GM18951 (cell line): ENCODE measurements around the gene QSOX2.

Source experiments
- POLR2A ChIP-seq: IDR thresholded peaks from 4 replicates; pipeline ENCODE4 v1.6.1; 2011; ENCODE audit warnings: mild to moderate bottlenecking; ENCODE audit not compliant: insufficient read length, insufficient read depth; ENCODE audit errors: extremely low read depth
- in situ Hi-C: fragments of 300-500 bp; cut with MboI; formaldehyde crosslinking; loops from one replicate; pipeline ENCODE4 v1.12.0; 2022; ENCODE audit warnings: low sequenced_read_pairs, mixed read lengths, inconsistent platforms; ENCODE audit not compliant: unreplicated experiment

QSOX2 gene

DNA sequence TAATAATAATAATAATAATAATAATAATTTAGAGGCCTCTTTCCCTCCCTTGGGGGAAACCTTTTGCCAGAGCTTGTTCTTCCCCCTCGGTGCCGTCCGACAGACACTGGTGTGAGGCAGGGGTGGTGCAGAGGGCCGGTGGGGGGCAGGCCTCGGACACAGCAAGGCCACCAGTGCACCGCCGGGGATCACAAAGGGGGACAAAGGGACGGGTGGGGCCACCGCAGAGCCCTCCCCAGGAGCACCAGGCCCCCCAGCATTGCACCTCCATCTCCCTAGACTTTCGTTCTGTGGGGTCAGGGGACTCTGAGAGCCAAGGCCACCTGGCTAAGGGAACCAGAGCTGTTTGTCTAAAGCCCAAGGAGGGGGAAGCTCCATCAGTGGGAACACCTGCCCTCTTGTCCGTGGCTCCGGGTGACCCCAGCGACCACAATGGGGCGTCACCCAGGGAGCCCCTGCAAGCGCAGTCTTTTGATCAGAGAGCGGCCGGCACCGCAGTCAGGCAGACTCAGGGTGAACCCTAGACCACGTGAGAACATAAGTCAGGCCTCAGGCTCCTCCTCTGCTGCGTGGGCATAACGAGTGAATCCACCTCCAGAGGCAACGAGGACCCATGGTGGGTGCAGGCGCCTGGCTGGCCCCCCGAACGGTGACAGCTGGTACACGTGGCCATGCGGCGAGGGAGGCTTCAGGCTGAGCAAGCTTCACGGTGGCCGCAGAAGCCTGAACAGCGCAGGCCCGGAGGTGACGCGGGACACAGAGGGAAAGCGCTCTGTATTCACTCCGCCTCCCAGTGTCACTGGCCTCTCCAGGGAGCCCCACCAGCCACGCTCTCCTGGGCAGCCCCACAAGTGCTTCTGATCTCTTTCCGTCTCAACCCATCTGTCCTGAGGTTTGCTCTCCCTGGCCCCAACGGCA lies 12.0 kb upstream of the QSOX2 start:
- no peak for TF ChIP-seq POLR2A
- in situ Hi-C loops = loop anchor here (25.0 kb wide), 1 partner anchor 95 kb away; no protein-coding TSS in a partner anchor

DNA sequence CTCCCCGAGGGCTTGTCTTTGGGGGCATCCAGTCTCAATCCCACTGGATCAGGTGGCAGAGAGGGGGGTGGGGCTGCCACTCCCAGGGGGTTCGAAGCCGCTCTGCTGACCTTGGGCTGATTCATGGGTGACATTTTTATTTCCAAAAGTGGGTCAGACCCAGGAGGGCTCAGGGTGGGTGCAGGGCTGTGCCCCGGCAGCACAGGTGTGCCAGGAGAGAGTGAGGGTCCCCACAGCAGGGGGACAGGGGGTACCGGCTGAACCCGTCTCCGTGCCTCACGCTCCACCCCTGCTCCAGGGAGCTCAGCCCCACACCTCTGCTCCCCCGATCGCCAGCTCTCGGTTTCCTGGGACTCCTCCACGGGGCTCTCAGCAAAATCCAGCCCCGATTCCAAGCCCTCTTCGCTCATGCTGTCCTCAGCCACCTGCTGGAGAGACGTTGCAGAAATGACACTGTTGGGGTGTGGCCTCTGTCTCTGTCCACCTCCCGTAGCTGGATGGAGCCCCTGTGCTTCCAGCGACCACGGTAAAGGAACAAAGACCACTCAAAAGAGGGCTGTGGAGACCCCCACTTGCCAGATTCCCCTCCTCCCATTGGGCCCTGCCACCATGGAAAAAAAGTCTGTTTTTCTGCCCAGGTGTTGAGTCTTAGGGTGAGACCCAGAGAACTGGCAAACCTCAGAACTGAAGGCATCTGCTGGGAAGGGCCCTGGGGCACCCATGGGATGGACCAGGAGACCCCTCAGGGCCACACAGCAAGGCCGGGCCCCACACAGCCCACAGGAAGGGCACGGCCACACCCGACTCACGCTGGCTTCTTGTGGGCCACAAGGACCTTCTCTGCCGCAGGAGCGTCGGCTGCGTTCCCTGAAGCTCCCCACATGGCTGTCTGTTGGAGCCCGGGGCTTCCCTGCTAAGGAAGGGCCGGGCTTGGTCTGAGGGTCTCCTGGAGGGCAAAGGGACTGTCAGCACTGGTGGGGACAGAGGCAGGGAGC lies 10.6 kb upstream of the QSOX2 start:
- in situ Hi-C loops = loop anchor here (25.0 kb wide), 1 partner anchor 94 kb away; no protein-coding TSS in a partner anchor
- TF ChIP-seq POLR2A = no peak

DNA sequence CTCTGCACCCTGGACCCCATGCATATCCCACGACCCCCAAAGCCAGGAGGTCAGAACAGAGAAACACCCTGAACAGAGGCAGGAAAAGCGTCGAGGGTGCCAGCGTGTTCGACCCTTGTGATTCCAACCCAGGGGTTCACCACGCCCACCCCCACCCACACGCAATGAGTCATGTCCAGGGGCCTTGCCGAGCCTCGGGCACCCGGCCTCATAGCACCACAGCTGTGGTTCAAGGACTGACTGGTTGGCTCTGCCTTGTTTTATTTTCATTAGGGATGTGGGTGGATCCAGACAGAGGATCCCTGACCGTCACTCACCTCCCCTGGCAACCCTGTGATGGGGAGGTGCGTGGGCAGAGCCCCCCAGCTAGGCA lies 9.5 kb upstream of the QSOX2 start:
- in situ Hi-C loops = loop anchor here (25.0 kb wide), 1 partner anchor 93 kb away; no protein-coding TSS in a partner anchor
- no peak for TF ChIP-seq POLR2A

DNA sequence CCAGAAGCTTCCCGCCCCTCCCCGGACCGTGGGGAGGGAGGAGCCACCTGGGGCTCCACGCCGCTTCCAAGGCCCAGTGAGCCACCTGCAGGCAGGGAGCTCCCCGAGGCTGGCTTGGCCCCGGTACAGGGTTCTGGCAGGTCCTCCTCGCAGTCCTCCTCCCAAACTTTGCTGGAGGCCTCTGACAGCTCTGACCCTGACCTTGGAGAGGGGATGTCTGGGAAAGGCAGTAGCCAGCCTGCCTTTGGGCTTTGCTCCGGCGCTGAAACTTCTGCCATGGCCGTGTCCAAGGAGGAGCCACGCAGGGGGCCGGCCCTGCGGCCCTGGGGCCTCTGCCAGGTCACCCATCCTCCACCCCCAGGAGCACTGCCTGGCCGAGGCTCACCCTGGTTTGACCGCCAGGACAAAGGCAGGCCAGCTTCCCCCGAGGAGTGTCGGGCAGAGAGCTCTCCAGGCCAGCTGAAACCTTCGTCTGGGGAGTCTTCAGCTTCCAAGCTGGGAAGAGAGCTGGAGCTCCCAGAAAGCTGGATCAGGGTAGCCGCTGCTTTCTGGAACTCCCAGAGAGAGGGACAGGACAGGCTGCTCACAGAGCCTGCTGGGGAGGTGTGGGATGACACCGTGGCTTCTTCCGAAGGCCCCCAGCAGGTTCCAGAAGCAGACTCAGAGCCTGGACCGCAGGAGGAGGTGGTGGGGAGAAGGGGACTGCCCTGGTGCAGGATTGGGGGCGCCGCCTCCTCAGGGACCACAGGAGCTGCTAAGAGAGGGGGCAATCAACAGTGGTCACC lies 9.0 kb upstream of the QSOX2 start:
- in situ Hi-C loops = loop anchor here (25.0 kb wide), 1 partner anchor 92 kb away; no protein-coding TSS in a partner anchor
- no peak for TF ChIP-seq POLR2A

DNA sequence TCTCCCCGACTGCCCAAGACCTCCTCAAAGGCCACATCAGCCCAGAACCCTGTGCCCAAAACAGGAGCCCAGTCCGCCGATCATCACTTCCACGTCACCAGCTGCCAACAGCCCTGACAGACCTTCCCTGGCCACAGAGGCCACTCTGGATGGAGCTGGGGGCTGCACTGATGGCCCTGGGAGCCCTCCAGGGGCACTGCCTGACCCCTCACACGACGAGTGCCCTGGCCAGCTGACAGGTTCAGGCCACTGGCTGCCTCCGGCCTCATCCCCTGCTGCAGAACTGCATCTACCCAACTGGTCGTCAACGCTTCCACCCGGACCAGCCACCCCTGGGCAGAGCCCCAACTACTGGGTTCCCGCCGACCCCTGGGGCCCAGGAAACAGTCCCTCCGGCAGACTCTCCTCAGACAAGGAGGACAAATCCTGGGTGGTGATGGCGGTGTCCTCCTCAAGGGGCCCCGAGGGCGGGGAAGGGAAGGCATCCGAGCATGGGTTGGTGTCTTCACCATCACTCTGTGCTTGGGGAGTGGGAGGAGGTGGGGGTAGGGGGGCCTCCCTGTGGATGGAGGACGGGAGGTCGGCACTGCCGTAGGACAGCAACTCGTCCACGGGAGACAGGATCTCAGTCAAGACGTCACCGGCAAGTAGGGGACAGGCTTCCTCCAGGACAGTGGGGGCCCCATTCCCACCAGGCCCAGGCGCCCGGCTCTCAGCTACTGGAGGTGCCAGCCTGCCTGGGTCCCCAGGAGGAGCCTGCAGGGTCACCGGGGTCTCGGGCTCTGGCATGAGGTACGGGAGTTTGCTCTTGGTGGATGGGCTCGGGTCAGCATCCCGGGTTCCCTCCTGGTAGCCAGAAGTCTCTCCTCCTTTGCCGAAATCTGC lies 7.9 kb upstream of the QSOX2 start:
- in situ Hi-C loops = loop anchor here (25.0 kb wide), 1 partner anchor 91 kb away; no protein-coding TSS in a partner anchor

DNA sequence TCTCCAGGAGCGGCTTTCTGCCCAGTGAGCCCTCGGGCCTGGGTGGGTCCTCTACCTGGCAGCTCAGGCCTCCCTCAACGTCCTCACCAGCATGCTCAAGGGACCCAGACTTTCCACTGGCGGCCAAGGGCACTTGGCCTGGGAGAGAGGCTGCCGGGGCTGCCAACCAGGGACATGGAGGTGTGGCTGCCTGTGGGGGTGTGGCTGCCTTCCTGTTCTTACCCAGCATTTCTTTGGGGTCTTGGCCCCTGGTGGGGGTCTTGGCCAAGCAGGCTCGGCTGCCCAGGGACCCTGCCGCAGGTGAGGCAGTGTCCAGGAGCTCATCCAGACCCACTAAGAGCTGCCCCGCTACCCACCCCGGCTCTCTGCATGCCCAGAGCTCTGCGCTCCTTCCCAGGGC lies 7.2 kb upstream of the QSOX2 start:
- TF ChIP-seq POLR2A = no peak
- in situ Hi-C loops = loop anchor here (25.0 kb wide), 1 partner anchor 91 kb away; no protein-coding TSS in a partner anchor

More for the DNA sequence above, 7.9 kb upstream of the QSOX2 start:
- no peak for TF ChIP-seq POLR2A

DNA sequence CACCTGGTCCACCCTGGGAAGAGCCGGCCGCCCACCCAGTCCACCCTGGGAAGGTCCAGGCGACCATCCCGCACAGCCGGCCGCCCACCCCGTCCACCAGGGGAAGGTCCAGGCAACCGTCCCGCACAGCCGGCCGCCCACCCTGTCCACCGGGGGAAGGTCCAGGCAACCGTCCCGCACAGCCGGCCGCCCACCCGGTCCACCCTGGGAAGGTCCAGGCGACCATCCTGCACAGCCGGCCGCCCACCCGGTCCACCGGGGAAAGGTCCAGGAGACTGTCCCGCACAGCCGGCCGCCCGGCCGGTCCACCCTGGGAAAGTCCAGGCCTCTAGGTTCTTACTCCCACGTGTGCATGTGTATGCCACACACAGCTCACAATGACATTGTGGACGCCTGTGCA lies 6.7 kb upstream of the QSOX2 start:
- TF ChIP-seq POLR2A = no peak

DNA sequence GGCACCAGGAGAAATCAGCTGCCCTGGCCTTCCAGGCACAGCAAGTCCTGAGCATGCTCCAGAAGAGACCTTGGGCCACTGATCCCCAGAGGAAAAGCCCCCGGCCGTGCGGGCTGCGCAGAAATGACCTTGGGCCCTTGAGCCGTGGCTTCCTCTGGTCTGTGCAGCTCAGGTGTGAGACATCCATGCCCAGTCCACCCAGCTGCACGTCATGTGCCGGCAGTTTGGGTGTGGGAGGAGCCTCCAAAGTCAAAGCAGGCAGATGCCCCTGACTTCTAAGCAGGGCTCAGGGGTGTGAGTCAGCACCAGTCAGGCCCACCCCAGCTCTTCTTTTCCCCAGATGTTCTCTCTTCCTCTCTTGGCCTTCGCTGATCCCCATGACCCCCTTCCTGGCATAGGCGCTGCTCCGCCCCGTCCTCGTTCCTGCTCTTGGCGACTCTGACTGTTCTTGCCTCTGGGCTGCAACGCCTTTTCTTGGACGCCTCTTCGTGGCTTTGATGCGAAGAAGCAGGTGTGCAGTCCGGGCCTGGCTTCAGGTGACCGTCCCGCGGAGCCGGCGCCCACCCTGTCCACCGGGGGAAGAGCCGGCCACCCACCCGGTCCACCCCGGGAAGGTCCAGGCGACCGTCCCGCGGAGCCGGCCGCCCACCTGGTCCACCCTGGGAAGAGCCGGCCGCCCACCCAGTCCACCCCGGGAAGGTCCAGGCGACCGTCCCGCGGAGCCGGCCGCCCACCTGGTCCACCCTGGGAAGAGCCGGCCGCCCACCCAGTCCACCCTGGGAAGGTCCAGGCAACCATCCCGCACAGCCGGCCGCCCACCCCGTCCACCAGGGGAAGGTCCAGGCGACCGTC lies 5.9 kb upstream of the QSOX2 start:
- in situ Hi-C loops = loop anchor here (25.0 kb wide), 1 partner anchor 89 kb away; no protein-coding TSS in a partner anchor
- TF ChIP-seq POLR2A = no peak

More for the DNA sequence above, 6.7 kb upstream of the QSOX2 start:
- in situ Hi-C loops = loop anchor here (25.0 kb wide), 1 partner anchor 90 kb away; no protein-coding TSS in a partner anchor

DNA sequence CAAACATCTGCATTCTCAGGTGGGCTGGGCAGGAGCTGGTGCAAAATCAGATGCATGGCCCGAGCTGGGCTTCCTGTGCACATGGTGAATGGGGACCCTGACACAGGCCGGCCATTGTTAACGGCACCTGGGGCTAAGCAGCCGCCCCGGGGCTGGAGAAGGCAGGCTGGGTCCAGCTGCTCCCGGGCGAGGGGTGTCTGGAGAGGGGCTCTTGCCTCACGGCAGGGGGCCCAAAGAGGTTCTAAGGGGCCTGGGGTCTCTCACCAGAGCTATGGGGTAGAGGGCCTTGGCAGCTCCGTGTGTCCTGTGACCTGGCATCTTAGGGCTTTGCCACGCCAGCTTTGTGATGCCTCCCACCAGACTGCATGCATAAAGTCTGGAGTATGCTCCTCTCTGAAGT lies 5.1 kb upstream of the QSOX2 start:
- in situ Hi-C loops = loop anchor here (25.0 kb wide), 1 partner anchor 88 kb away; no protein-coding TSS in a partner anchor
- TF ChIP-seq POLR2A = no peak

DNA sequence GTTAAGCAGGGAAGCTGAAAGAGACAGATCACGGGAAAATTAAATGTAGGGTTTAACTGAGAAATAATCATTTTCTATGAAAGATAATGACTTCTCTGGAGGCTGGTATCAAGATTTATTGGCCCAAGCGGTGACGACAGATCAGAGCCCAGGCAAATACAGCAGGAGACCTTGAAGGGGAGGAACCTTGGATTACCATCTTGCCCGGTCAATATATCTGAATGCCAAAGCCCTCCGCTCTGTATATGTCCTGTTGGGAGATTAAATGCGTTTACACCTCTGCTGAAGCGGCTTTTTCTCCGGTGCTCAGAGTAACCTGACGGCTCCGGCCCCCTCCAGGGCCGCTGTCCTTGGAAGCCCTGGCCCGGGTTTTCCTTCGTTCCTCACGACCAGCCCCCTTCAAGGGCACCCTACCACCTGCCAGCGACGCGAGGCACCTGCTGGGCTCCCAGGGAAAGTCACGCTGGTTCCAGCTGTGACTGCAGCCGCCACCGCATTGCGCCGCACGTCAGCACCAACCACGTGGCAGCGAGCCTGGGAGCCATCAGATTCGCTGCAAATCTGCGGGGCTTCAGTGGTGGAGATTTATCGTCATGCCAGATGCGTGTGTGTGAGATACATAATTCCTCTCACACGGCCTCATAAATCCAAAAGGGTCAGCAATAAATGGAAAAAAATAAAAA lies 4.4 kb upstream of the QSOX2 start:
- no peak for TF ChIP-seq POLR2A
- in situ Hi-C loops = loop anchor here (25.0 kb wide), 1 partner anchor 88 kb away; no protein-coding TSS in a partner anchor
